CD4-positive, alpha-beta T cell treated with Interleukin-2 at 100 ng/mL for 4 hours (primary cell): ENCODE data around the gene SYT6.

Source experiments
- DNase-seq: peaks from one replicate; pipeline ENCODE4 v3.0.0-alpha.2; 2020; ENCODE audit warnings: low spot score

Gene SYT6

GRCh38 chr1:114093624-114094362 lies 59.9 kb downstream of the SYT6 start:
- DNase-seq, result peak; percentile 19

DNA sequence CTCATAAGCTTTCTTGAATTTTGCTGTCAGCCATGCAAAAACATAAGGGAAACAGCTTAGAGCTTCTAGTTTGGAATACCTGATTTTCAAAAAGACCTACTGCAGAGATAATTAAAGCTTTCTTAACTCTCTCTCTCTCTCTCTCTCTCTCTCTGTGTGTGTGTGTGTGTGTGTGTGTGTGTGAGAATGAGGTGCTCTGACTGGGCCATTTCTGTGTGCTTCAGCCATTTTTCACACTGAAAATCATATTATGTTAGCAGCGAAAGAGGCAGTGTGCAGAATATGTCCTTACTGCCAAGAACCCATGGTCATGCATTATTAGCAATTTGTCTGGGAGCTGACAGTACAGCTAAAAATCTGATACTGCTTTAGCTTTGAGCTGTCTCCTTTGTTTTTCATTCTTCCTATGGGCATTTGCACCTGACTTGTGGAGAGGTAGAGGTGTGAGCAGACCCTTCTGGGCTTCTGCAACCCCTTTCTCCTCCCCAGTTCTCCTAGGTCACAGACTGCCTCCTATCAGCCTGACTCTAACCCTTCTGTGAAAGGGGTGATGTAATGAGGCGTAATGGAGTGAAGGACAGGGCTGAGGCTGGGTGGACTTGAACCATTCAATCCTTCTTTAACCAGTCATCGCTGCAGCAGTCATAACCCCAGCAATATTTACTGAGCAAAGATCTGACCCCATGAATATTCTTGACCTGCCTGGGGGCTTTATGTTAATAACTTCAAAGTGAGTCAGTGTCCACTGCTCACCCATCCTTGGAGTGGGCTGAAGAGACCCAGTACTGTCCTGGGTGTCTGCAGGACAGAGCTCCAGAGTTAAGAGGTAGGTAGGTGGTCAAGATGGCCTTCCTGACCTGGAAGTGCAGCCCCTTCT lies 61.2 kb downstream of the SYT6 start:
- DNase-seq, result no peak

DNA sequence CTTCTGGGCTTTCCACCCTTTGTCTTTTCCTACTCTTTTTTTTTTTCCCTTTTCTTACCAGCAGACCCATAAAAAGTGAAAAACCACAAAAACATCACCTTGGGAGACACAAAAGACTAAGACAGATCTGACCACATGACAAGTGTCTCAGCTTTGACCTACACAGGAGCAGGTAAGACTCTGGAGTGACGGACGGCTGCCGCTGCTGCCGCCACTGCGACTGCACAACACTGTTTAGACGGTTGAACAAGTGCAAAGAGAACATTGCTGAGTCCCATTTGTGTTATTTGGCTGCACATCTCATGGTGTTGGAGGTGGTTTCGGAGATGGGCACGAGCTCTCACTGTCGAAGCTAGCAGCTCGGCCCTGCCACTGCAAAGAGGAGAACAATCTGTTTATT lies 62.0 kb downstream of the SYT6 start:
- no peak for DNase-seq

- no peak for DNase-seq
Observed at GRCh38 chr1:114090738-114091505, 62.7 kb downstream of the SYT6 start.

DNA sequence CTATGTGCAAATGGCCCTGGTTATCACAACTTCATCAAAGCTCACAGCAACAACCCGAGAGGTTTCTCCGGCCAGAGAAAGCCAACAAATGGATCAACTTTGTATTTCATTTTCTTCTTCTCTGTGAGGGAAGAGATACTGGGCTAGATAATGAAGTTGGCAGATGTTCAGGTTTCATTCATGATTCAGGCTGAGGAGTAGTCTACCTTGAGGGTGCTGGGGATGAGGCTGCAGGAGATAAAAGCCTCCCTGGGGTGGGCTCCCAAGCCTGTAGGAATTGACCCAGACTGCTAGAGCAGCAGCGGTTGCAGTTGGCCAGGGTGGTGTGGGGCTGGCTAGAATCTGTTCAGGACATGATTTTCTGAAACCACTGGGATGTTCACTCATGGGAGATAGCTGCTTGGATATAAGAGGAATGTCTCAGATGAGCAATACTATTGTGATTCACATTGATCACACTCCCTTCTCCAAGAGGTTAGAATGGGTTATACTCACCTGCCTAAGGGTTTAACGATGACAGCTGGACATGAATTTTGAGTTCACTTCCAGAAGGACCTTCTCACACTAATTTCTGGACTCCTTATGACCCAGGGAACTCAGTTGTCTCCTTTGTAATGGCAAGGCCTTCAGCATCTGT lies 64.0 kb downstream of the SYT6 start:
- no peak for DNase-seq

DNA sequence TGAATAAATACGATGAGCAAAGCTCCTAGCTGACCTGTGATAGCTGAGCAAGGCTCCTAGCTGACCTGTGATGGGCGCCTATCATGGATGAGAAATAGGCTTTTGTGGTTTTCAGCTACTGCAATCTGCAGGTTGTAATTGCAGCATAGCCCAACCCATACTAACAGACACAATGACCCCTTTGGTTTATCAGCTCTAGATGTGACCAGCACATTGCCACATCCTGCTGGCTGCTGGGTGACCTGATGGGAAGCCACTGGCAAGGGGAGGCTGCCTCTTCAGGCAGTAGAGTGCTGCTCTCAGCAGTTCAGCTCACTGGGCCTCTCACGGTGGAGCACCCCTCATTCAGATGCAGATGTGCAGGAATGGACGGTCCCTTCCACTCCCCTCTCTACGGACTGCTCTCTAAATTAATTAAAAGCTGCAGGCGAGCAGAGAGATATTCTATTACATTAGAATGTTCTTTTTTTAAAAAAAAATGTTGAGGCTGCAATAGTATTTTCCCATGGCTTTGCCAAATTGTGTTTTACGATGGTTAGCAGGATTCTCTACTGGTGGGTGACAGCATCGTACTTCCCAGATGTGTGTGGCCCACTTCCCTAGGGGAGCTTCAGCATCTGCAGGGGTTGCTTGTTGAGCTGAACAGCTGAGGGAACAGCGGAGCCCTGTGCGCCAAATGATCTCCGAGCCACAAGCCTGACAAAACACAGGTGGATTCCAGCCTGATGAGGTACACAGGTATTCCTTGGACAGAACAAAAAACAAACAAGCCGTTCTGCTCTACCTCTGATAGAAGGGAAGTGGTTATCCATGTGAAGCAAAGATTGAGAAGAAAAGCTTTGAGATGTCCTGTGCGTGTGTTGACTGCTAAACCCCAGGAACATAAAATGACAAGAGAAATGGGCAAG lies 65.0 kb downstream of the SYT6 start:
- no peak for DNase-seq

GRCh38 chr1:114087495-114087894 lies 66.2 kb downstream of the SYT6 start:
- DNase-seq, result no peak

GRCh38 chr1:114086601-114087368 lies 66.9 kb downstream of the SYT6 start:
- DNase-seq, result no peak

- no peak for DNase-seq
Observed at GRCh38 chr1:114082867-114083585, 70.6 kb downstream of the SYT6 start.

GRCh38 chr1:114082304-114082630 lies 71.4 kb downstream of the SYT6 start:
- DNase-seq, result no peak

- no peak for DNase-seq
Observed at GRCh38 chr1:114081437-114082303, 72.0 kb downstream of the SYT6 start.

DNA sequence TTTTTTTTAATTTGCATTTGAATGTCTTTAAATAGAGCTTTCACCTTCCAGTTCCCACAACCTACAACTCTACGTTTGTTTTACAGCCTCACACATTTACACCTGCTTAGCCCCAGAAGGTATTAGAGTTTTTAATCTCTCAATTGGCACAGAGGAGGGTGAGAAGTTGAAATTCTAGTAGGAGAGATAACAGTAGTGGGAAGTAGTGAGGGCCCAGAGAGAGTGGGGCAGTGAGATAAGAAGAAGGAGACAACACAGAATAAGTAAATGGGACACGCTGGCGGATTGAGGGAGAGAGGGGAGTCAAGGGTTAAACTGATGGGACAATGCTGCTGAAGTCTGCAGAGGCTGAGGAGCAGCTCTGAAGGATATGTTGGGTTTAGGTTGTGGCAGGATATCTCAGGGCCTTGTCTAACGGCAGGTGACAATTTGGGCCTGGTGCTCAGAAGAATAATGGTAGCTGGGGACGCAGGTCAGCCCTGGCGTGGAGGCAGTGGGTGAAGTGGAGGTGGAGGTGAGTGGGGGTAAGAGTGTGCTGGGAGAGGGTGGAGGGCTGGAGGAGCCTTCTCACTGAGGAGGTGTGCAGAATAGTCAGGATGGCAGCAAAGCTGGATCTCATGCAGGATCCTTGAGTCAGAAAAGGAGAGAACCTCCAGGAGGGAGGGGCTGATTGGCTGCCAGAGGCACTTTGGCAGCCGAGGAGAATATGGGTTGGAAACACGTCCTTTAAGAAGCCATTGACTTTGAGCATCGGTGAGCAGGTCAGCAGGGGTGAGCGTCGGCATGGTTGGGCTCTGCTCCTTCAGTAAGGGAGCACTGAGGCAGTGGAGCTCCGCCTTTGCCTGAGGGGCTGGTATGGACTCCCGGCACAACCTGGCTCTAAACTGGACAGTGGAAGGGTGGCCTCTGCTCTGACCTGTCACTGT lies 72.9 kb downstream of the SYT6 start:
- no peak for DNase-seq

GRCh38 chr1:114079596-114080190 lies 74.0 kb downstream of the SYT6 start:
- no peak for DNase-seq

GRCh38 chr1:114078116-114078515 lies 75.6 kb downstream of the SYT6 start:
- DNase-seq, result no peak

DNA sequence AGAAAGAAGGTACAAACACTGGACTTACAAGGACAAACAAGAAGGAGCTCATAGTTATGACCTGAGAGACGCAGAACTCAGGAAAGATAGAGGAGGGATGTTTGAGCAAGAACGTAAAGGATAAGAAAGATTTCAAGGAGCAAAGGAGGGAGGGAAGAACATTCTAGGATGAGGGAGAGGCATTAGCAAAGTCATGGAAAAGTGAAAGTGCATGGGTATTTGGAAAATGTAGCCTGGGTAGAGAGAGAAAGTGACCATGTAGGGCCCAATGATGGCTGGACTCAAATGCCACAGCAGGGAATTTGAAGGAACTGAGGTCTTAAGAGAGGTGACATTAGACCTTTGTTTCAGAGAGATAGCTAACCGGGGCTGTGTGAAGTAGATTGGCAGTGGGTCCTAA lies 76.5 kb downstream of the SYT6 start:
- no peak for DNase-seq

DNA sequence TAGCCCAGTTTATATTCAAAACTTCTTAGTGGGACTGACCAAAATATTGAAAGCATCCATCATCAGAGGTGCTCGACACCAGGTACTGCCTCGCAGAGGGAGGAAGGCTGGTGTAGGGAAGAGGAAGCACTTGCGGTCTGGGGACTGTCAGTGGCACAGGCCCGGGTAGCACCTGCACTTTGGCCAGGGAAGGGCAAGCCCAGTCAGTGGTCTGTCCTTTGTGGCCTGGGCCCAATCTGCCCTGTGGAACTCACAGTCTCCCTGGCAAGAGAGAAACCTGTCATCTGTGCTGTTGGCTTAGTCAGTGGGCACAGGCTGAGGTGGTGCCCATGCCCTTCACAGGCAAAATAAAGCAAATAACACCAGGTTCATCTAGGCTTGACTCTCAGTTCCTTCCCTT lies 77.4 kb downstream of the SYT6 start:
- no peak for DNase-seq

- no peak for DNase-seq
Observed at GRCh38 chr1:114075546-114076242, 78.0 kb downstream of the SYT6 start.
